ENCODE results near the gene GLRA1.

GLRA1 gene

GRCh38 chr5:151825445-151825844, 99.2 kb downstream of the GLRA1 start:
- in situ Hi-C loops (cut with HindIII; ENCODE audit: low sequenced_read_pairs): loop anchor here (5.0 kb wide), 1 partner anchor 322 kb away; no protein-coding TSS in a partner anchor
- peak; percentile 86 for TF ChIP-seq CTCF (IDR thresholded peaks at IDR 0.05; ENCODE audit: low read depth, low read length, missing control alignments)
- peak; percentile 57 for DNase-seq (ENCODE audit: low read depth)
- no peak overlapping the region for H3K4me3 ChIP-seq (ENCODE audit: low read depth, low read length)

- TF ChIP-seq CTCF (IDR thresholded peaks at IDR 0.05; ENCODE audit: low read depth, low read length, missing control alignments): no peak
- H3K4me3 ChIP-seq (ENCODE audit: low read depth, low read length): no peak overlapping the region
- in situ Hi-C loops (cut with HindIII; ENCODE audit: low sequenced_read_pairs): no loop called here
- no peak for DNase-seq (ENCODE audit: low read depth)
These were observed 102.5 kb downstream of the GLRA1 start for GRCh38 chr5:151822141-151822540.

DNA sequence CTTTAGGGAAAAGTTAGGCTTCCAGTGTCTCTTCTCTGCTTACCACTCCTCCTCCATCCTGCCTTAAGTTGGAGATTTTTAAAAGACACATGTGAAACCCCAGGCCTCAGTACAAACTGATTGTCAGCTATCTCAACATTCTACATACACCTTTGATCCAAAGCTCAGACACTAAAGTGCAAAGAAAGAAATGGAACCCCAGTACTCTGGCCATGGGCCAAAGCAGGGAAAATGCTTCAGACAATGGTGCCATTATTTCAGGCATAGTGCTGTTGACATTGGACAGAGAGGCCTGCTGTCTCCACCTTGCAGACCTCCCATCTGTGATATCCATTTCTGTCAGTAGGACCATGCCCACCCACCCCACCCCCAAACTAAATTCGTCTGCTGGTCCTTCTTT, 103.7 kb downstream of the GLRA1 start:
- DNase-seq (ENCODE audit: low read depth): no peak
- no peak for TF ChIP-seq CTCF (IDR thresholded peaks at IDR 0.05; ENCODE audit: low read depth, low read length, missing control alignments)
- in situ Hi-C loops (cut with HindIII; ENCODE audit: low sequenced_read_pairs): no loop called here
- H3K4me3 ChIP-seq (ENCODE audit: low read depth, low read length): no peak overlapping the region

- DNase-seq (ENCODE audit: low read depth): no peak
- in situ Hi-C loops (cut with HindIII; ENCODE audit: low sequenced_read_pairs): no loop called here
- H3K4me3 ChIP-seq (ENCODE audit: low read depth, low read length): no peak overlapping the region
- TF ChIP-seq CTCF (IDR thresholded peaks at IDR 0.05; ENCODE audit: low read depth, low read length, missing control alignments): no peak
These were observed 104.4 kb downstream of the GLRA1 start for GRCh38 chr5:151820271-151820670.

GRCh38 chr5:151819830-151820229, 104.8 kb downstream of the GLRA1 start:
- no peak overlapping the region for H3K4me3 ChIP-seq (ENCODE audit: low read depth, low read length)
- TF ChIP-seq CTCF (IDR thresholded peaks at IDR 0.05; ENCODE audit: low read depth, low read length, missing control alignments): no peak
- no peak for DNase-seq (ENCODE audit: low read depth)
- in situ Hi-C loops (cut with HindIII; ENCODE audit: low sequenced_read_pairs): no loop called here

DNA sequence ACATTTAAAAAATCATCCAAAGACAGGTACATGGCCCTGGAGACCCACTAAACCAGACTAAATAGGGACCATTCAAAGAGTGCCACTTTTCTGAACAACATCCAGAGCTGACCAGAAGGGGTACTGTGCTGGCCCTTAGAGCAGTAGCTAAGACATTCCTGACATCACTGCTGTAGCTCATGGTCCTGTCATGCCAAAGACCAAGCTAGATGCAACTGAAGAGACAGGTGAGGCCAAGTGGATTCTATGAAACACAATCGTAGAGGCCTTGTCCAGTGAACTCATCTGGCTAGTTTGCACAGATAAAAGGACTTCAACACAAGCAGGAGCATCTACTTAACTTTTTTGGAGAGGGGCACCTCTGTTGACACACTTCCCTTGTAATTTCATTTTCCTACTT, 109.6 kb downstream of the GLRA1 start:
- in situ Hi-C loops (cut with HindIII; ENCODE audit: low sequenced_read_pairs): no loop called here
- DNase-seq (ENCODE audit: low read depth): no peak
- H3K4me3 ChIP-seq (ENCODE audit: low read depth, low read length): no peak overlapping the region
- TF ChIP-seq CTCF (IDR thresholded peaks at IDR 0.05; ENCODE audit: low read depth, low read length, missing control alignments): no peak

Measured in astrocyte of the cerebellum (primary cell).